Body of pancreas (tissue), 4 donors: ENCODE measurements around the gene DIS3L2. TPM values are rescaled to one million over a fixed set of nuclear protein-coding genes. Genes with fewer than 3 reads are reported as not detected.
A peak's percentile ranks its signal among the peaks of the same experiment; 100 is the strongest.

ENCODE experiments used
- ATAC-seq: fragments of 150-250 bp; one replicate; pipeline ENCODE4 v1.9.1; 2016
- DNase-seq, 4 donors: peaks; one replicate each; pipeline ENCODE4 v3.0.0-alpha.2; 2019
- H3K27ac ChIP-seq, 4 donors: fragments of 200-600 bp; sonication (generic); 1 replicate in 3 of 4; 2 replicates in 1 of 4; pipeline versions ENCODE4 v1.5.1 to v1.6.1; 2016 to 2019; ENCODE audit warnings: mild to moderate bottlenecking in 1 of 4, mixed read lengths in 1 of 4, moderate library complexity in 1 of 4
- H3K27me3 ChIP-seq, 2 donors: fragments of 200-600 bp; sonication (generic); one replicate each; pipeline ENCODE4 v1.6.0; 2016; ENCODE audit warnings: mild to moderate bottlenecking in 1 of 2
- H3K36me3 ChIP-seq, 2 donors: fragments of 200-600 bp; sonication (generic); replicated peaks in 1 of 2; 2 replicates each; pipeline ENCODE4 v1.5.1; 2016; ENCODE audit warnings: low read depth in 2 of 2; ENCODE audit not compliant: insufficient read depth in 1 of 2
- H3K4me1 ChIP-seq: fragments of 200-600 bp; sonication (generic); one replicate; pipeline ENCODE4 v1.6.0; 2016
- H3K4me3 ChIP-seq, 2 donors: fragments of 200-600 bp; sonication (generic); 1 replicate in 1 of 2; 2 replicates in 1 of 2; pipeline ENCODE4 v1.5.1; 2016 to 2019
- H3K9me3 ChIP-seq, 3 donors: fragments of 200-600 bp; sonication (generic); 1 replicate in 2 of 3; 2 replicates in 1 of 3; pipeline ENCODE4 v1.5.1; 2016
- CTCF ChIP-seq, 7 experiments: fragments of 450-650 bp in 4 of 7; fragments of 200-600 bp in 3 of 7; sonication (generic) in 3 of 7; IDR thresholded peaks; one replicate each; pipeline ENCODE4 v1.5.1; 2016 to 2019; ENCODE audit warnings: antibody characterized with exemption in 7 of 7
- POLR2A ChIP-seq, 3 donors: fragments of 450-650 bp; IDR thresholded peaks; one replicate each; pipeline ENCODE4 v1.6.1; 2016; ENCODE audit warnings: antibody characterized with exemption in 3 of 3, mild to moderate bottlenecking in 2 of 3
- WGBS, 2 donors: methylation state at CpG; one replicate each; pipeline ENCODE4 v1.1.5; 2017; 5-methylcytosine and 5-hydroxymethylcytosine counted together
- intact Hi-C: fragments of 100-400 bp; cut with DNase I; formaldehyde crosslinking; loops from one replicate; pipeline ENCODE4 v1.15.1; 2023
- total RNA-seq, 2 donors: library from RNA; depleted of rRNA; stranded (reverse); fragments of >200 nt; gene quantifications; one replicate each; pipeline ENCODE4 v1.1.0, GENCODE V29; 2016

DIS3L2 gene
- total RNA-seq, 2 donors from 2014 or later = 27.8 to 113 TPM

DNA sequence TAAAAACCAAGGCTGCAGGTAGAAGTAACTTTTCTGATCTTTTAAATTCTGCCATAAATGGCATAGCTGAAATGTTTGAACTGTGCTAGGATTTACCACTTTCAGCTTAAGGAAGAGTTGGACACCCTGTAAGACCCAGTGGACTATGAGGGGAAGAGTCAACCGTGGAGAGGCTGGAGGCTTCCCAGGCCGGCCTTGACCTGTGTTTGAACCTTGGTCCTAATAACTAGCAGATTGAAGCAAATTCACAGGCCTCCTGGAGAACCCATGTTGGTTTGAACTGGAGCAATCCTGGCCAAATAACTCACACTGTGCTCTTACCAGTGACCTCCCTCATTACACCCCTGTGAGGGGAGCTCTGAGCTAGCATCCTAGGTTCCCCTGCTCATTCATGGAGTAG lies 329.8 kb downstream of the DIS3L2 start:
- TF ChIP-seq POLR2A (IDR thresholded peaks at IDR 0.05) (no peak), CTCF (IDR thresholded peaks at IDR 0.05) (no peak)
- no peak overlapping the region for H3K27ac ChIP-seq
- 68 to 76% methylated on average over 2 of the region's 2 CpGs for WGBS, 2 donors
- no peak for DNase-seq
- H3K36me3 ChIP-seq = no peaks in the 10 kb centered on the region
- no peak for ATAC-seq
- intact Hi-C loops = no loop called here
- H3K27me3 ChIP-seq = no peaks in the 10 kb centered on the region
- no peaks in the 10 kb centered on the region for H3K9me3 ChIP-seq
- no peak overlapping the region for H3K4me3 ChIP-seq
- H3K4me1 ChIP-seq = no peaks in the 10 kb centered on the region

- DNase-seq = peak; percentile 52 to 70 (median 62)
- Histone ChIP-seq H3K4me1 (no peaks in the 10 kb centered on the region), H3K27me3 (no peaks in the 10 kb centered on the region), H3K27ac (no peak overlapping the region), H3K4me3 (no peak overlapping the region), H3K9me3 (no peaks in the 10 kb centered on the region), H3K36me3 (no peaks in the 10 kb centered on the region)
- peak; percentile 19 to 60 (median 47) for TF ChIP-seq CTCF (IDR thresholded peaks at IDR 0.05)
- no peak for TF ChIP-seq POLR2A (IDR thresholded peaks at IDR 0.05)
- intact Hi-C loops = no loop called here
- ATAC-seq = peak; percentile 42
- 80% methylated on average over 8 to 9 of the region's 9 CpGs for WGBS, 2 donors
Observed at GRCh38 chr2:232292395-232293154, 331.1 kb downstream of the DIS3L2 start.

GRCh38 chr2:232293191-232293590 lies 331.7 kb downstream of the DIS3L2 start:
- Histone ChIP-seq H3K27me3 (no peaks in the 10 kb centered on the region), H3K4me1 (no peaks in the 10 kb centered on the region), H3K36me3 (no peaks in the 10 kb centered on the region), H3K27ac (no peak overlapping the region), H3K9me3 (no peaks in the 10 kb centered on the region), H3K4me3 (no peak overlapping the region)
- ATAC-seq = no peak
- no peak for TF ChIP-seq POLR2A (IDR thresholded peaks at IDR 0.05)
- TF ChIP-seq CTCF (IDR thresholded peaks at IDR 0.05) = no peak
- intact Hi-C loops = no loop called here
- WGBS, 2 donors = 70 to 87% methylated on average over 3 to 6 of the region's 6 CpGs
- DNase-seq = no peak

GRCh38 chr2:232295971-232296370 lies 334.5 kb downstream of the DIS3L2 start:
- intact Hi-C loops = no loop called here
- H3K4me3 ChIP-seq = no peak overlapping the region
- no peak overlapping the region for H3K27ac ChIP-seq
- H3K4me1 ChIP-seq = no peaks in the 10 kb centered on the region
- no peaks in the 10 kb centered on the region for H3K9me3 ChIP-seq
- peaks cover 0 to 2% of the 10 kb centered on the region in 2 donors for H3K36me3 ChIP-seq
- TF ChIP-seq CTCF (IDR thresholded peaks at IDR 0.05) (no peak), POLR2A (IDR thresholded peaks at IDR 0.05) (no peak)
- DNase-seq (no peak), ATAC-seq (no peak)
- H3K27me3 ChIP-seq = no peaks in the 10 kb centered on the region
- 90 to 100% methylated on average over 1 of the region's 1 CpG for WGBS, 2 donors
